Right renal cortex interstitium (tissue), 3 donors: ENCODE results near the gene IL34. TPM values are rescaled to one million over a fixed set of nuclear protein-coding genes. Genes with fewer than 3 reads are reported as not detected.

Source experiments
- DNase-seq, 3 donors: peaks; one replicate each; pipeline ENCODE4 v3.0.0-alpha.2; 2013; ENCODE audit warnings: low read depth in 3 of 3, low spot score in 2 of 3
- polyA plus RNA-seq, 3 donors: library from polyadenylated mRNA; unstranded; fragments of 120-200 nt; gene quantifications; one replicate each; pipeline ENCODE4 v1.2.1, GENCODE V29; 2013; ENCODE audit not compliant: insufficient read length in 3 of 3

IL34 gene
- polyA plus RNA-seq, 3 donors = 0.67 to 0.95 (median 0.85) TPM

GRCh38 chr16:70700101-70701020 lies 54.0 kb downstream of the IL34 start:
- DNase-seq = no peak

- no peak for DNase-seq
These were observed 54.7 kb downstream of the IL34 start for GRCh38 chr16:70701036-70701435.

- DNase-seq = no peak
These were observed 55.2 kb downstream of the IL34 start for GRCh38 chr16:70701596-70701995.

GRCh38 chr16:70701998-70702397 lies 55.6 kb downstream of the IL34 start:
- DNase-seq = no peak

- no peak for DNase-seq
These were observed 56.3 kb downstream of the IL34 start for GRCh38 chr16:70702624-70703023.

GRCh38 chr16:70703041-70703834 lies 56.9 kb downstream of the IL34 start:
- DNase-seq = no peak

GRCh38 chr16:70703835-70704381 lies 57.5 kb downstream of the IL34 start:
- no peak for DNase-seq

GRCh38 chr16:70704586-70704985 lies 58.2 kb downstream of the IL34 start:
- no peak for DNase-seq

- DNase-seq = no peak
These were observed 58.7 kb downstream of the IL34 start for GRCh38 chr16:70705056-70705455.

GRCh38 chr16:70706948-70707465 lies 60.6 kb downstream of the IL34 start:
- peak in 1 of 3 donors; percentile 62 for DNase-seq

GRCh38 chr16:70708366-70709246 lies 62.2 kb downstream of the IL34 start:
- DNase-seq = no peak

GRCh38 chr16:70709457-70709856 lies 63.1 kb downstream of the IL34 start:
- DNase-seq = no peak

- no peak for DNase-seq
These were observed 63.6 kb downstream of the IL34 start for GRCh38 chr16:70709942-70710341.

Other genes with a start within 250 kb of the IL34 start
- 10 to 100 TPM; 22.4 to 27.6 (median 24.2) TPM for gene ST3GAL2, start 207.5 kb upstream of the IL34 start, polyA plus RNA-seq
- 10 to 100 TPM; 11.6 to 13.8 (median 12.8) TPM for gene FCSK, start 192.0 kb upstream of the IL34 start, polyA plus RNA-seq
- gene COG4, start 123.0 kb upstream of the IL34 start, polyA plus RNA-seq = 10 to 100 TPM; 65.5 to 67.9 (median 65.8) TPM
- 100 to 1,000 TPM; 388 to 395 (median 388) TPM for gene SF3B3, start 122.7 kb upstream of the IL34 start, polyA plus RNA-seq
- gene MTSS2, start 39.5 kb downstream of the IL34 start, polyA plus RNA-seq = 10 to 100 TPM; 36.8 to 45.1 (median 39.8) TPM
- 10 to 100 TPM; 36.1 to 40.2 (median 38.2) TPM for gene VAC14, start 154.6 kb downstream of the IL34 start, polyA plus RNA-seq